ENCODE results near the gene NARF. TPM values are rescaled to one million over a fixed set of nuclear protein-coding genes. Genes with fewer than 3 reads are reported as not detected.

NARF gene
- polyA plus RNA-seq, 1 donor (not counting 4 experiments of a cell fraction or from before 2014, with no cell fraction given), result 36.8 TPM

- no peaks in the 10 kb centered on the region for H4K20me1 ChIP-seq (ENCODE audit: control insufficient read depth, extremely low read depth, insufficient read depth, low read length)
- H3K4me1 ChIP-seq (ENCODE audit: control insufficient read depth, extremely low read depth, insufficient read depth, low read length), result no peaks in the 10 kb centered on the region
- no peak overlapping the region for H3K27ac ChIP-seq (ENCODE audit: control insufficient read depth, insufficient read depth, low read length)
- FAIRE-seq, result no peak
- no peak overlapping the region for H2AFZ ChIP-seq (ENCODE audit: control insufficient read depth, low read length)
- H3K4me2 ChIP-seq (ENCODE audit: control insufficient read depth, extremely low read depth, insufficient read depth, low read depth, low read length), result no peak overlapping the region
- H3K4me3 ChIP-seq (ENCODE audit: control insufficient read depth in 2 of 3, extremely low read depth in 1 of 3, insufficient read depth in 2 of 3, low read depth in 1 of 3, low read length in 3 of 3), result no peak overlapping the region
- no peak overlapping the region for H3K9ac ChIP-seq (ENCODE audit: control insufficient read depth, extremely low read depth, insufficient read depth, low read length)
- H3K36me3 ChIP-seq (ENCODE audit: control insufficient read depth in 2 of 2, extremely low read depth in 1 of 2, insufficient read depth in 2 of 2, low read length in 2 of 2), result peaks cover 5 to 10% of the 10 kb centered on the region in 2 experiments
- DNase-seq (ENCODE audit: low read depth, low spot score), result no peak
- dilution Hi-C loops (cut with MboI; ENCODE audit: extremely low pct_ligation_motif_present, low sequenced_read_pairs), result loop anchor here (10.0 kb wide), 1 partner anchor 95 kb away; no protein-coding TSS in a partner anchor
- H3K9me3 ChIP-seq (ENCODE audit: control insufficient read depth, low read depth, low read length), result no peaks in the 10 kb centered on the region
- H3K9me1 ChIP-seq (ENCODE audit: control insufficient read depth, extremely low read depth, insufficient read depth, low read length), result no peaks in the 10 kb centered on the region
- no peaks in the 10 kb centered on the region for H3K79me2 ChIP-seq (ENCODE audit: control insufficient read depth, insufficient read depth, low read length)
- H3K27me3 ChIP-seq (ENCODE audit: control insufficient read depth, extremely low read depth, insufficient read depth, low read length), result no peaks in the 10 kb centered on the region
- TF ChIP-seq, protein P1, sequence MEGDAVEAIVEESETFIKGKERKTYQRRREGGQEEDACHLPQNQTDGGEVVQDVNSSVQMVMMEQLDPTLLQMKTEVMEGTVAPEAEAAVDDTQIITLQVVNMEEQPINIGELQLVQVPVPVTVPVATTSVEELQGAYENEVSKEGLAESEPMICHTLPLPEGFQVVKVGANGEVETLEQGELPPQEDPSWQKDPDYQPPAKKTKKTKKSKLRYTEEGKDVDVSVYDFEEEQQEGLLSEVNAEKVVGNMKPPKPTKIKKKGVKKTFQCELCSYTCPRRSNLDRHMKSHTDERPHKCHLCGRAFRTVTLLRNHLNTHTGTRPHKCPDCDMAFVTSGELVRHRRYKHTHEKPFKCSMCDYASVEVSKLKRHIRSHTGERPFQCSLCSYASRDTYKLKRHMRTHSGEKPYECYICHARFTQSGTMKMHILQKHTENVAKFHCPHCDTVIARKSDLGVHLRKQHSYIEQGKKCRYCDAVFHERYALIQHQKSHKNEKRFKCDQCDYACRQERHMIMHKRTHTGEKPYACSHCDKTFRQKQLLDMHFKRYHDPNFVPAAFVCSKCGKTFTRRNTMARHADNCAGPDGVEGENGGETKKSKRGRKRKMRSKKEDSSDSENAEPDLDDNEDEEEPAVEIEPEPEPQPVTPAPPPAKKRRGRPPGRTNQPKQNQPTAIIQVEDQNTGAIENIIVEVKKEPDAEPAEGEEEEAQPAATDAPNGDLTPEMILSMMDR (optimal IDR thresholded peaks at IDR 0.05 in 1 of 3, IDR thresholded peaks at IDR 0.05 in 1 of 3, conservative IDR thresholded peaks at IDR 0.05 in 1 of 3; ENCODE audit: extremely low read depth in 1 of 3, insufficient read depth in 2 of 3, low read length in 3 of 3), result no peak
- no peak for TF ChIP-seq EZH2 (IDR thresholded peaks at IDR 0.05; ENCODE audit: low read length)
Measured at GRCh38 chr17:82439194-82439828, 19.2 kb upstream of the NARF start.

- Histone ChIP-seq H3K4me1 (ENCODE audit: control insufficient read depth, extremely low read depth, insufficient read depth, low read length) (no peaks in the 10 kb centered on the region), H3K4me2 (ENCODE audit: control insufficient read depth, extremely low read depth, insufficient read depth, low read depth, low read length) (no peak overlapping the region), H3K9ac (ENCODE audit: control insufficient read depth, extremely low read depth, insufficient read depth, low read length) (no peak overlapping the region), H2AFZ (ENCODE audit: control insufficient read depth, low read length) (no peak overlapping the region), H3K4me3 (ENCODE audit: control insufficient read depth in 2 of 3, extremely low read depth in 1 of 3, insufficient read depth in 2 of 3, low read depth in 1 of 3, low read length in 3 of 3) (no peak overlapping the region), H3K36me3 (ENCODE audit: control insufficient read depth in 2 of 2, extremely low read depth in 1 of 2, insufficient read depth in 2 of 2, low read length in 2 of 2) (peaks cover 7 to 10% of the 10 kb centered on the region in 2 experiments), H3K9me1 (ENCODE audit: control insufficient read depth, extremely low read depth, insufficient read depth, low read length) (no peaks in the 10 kb centered on the region), H3K9me3 (ENCODE audit: control insufficient read depth, low read depth, low read length) (no peaks in the 10 kb centered on the region), H3K27me3 (ENCODE audit: control insufficient read depth, extremely low read depth, insufficient read depth, low read length) (no peaks in the 10 kb centered on the region), H4K20me1 (ENCODE audit: control insufficient read depth, extremely low read depth, insufficient read depth, low read length) (no peaks in the 10 kb centered on the region), H3K27ac (ENCODE audit: control insufficient read depth, insufficient read depth, low read length) (no peak overlapping the region), H3K79me2 (ENCODE audit: control insufficient read depth, insufficient read depth, low read length) (no peaks in the 10 kb centered on the region)
- FAIRE-seq, result no peak
- TF ChIP-seq EZH2 (IDR thresholded peaks at IDR 0.05; ENCODE audit: low read length), result no peak
- TF ChIP-seq, protein P1 (optimal IDR thresholded peaks at IDR 0.05 in 1 of 3, IDR thresholded peaks at IDR 0.05 in 1 of 3, conservative IDR thresholded peaks at IDR 0.05 in 1 of 3; ENCODE audit: extremely low read depth in 1 of 3, insufficient read depth in 2 of 3, low read length in 3 of 3), result no peak
- dilution Hi-C loops (cut with MboI; ENCODE audit: extremely low pct_ligation_motif_present, low sequenced_read_pairs), result loop anchor here (10.0 kb wide), 1 partner anchor 95 kb away; no protein-coding TSS in a partner anchor
- DNase-seq (ENCODE audit: low read depth, low spot score), result no peak
Measured at GRCh38 chr17:82439829-82440365, 18.6 kb upstream of the NARF start.

Measured in keratinocyte (primary cell).